Endothelial cell of umbilical vein (primary cell): ENCODE data around the gene FAM117B. TPM values are rescaled to one million over a fixed set of nuclear protein-coding genes. Genes with fewer than 3 reads are reported as not detected.

Experiments used
- BruUV-seq: library from RNA; stranded (reverse); fragments of 400-500 nt; replicated peaks from 2 replicates; lab custom pipeline; 2021; lab: Mats Ljungman, UMichigan
- CTCF ChIA-PET: fragments of 300-600, 350-600 bp; sonication (Branson Sonifier 250); formaldehyde crosslinking; loops from one replicate; lab custom pipeline; 2021; ENCODE audit warnings: antibody characterized with exemption, inconsistent platforms; lab: Charles Lee
- POLR2A ChIA-PET: fragments of 300-600, 350-600 bp; sonication (Branson Sonifier 250); formaldehyde crosslinking; loops from one replicate; lab custom pipeline; 2021; ENCODE audit warnings: antibody characterized with exemption, inconsistent platforms; lab: Charles Lee
- DNase-seq: peaks from one replicate; pipeline ENCODE4 v3.0.0-alpha.2; 2011; ENCODE audit warnings: low read depth, low spot score
- FAIRE-seq: peaks from 2 replicates; lab custom pipeline; 2011; peaks lifted over from hg19 to GRCh38; lab: Jason Lieb, UNC
- H2AFZ ChIP-seq: 2 replicates; pipeline ENCODE4 v1.6.0; 2012; ENCODE audit warnings: low read depth, low read length, control low read depth, inconsistent platforms
- H3K27ac ChIP-seq: 2 replicates; pipeline ENCODE4 v1.5.1; 2011; ENCODE audit warnings: low read depth, mild to moderate bottlenecking, control low read depth, low read length, moderate library complexity; ENCODE audit not compliant: insufficient read depth
- H3K27me3 ChIP-seq, 2 experiments: 2 replicates each; pipeline versions ENCODE4 v1.6.0 to v1.6.1; 2011; ENCODE audit warnings: low read length in 2 of 2, mixed read lengths in 1 of 2; ENCODE audit not compliant: control insufficient read depth in 2 of 2, insufficient read depth in 2 of 2
- H3K36me3 ChIP-seq, 2 experiments: 2 replicates in 1 of 2; 3 replicates in 1 of 2; pipeline ENCODE4 v1.5.1; 2011; ENCODE audit warnings: low read length in 2 of 2, mild to moderate bottlenecking in 1 of 2, moderate library complexity in 1 of 2; ENCODE audit not compliant: control insufficient read depth in 2 of 2, insufficient read depth in 2 of 2; ENCODE audit errors: extremely low read depth in 1 of 2
- H3K4me1 ChIP-seq: 3 replicates; pipeline ENCODE4 v1.5.1; 2011; ENCODE audit warnings: mild to moderate bottlenecking, low read length; ENCODE audit not compliant: control insufficient read depth, insufficient read depth; ENCODE audit errors: extremely low read depth
- H3K4me2 ChIP-seq: 2 replicates; pipeline ENCODE4 v1.6.1; 2011; ENCODE audit warnings: low read length, control low read depth, mixed read lengths; ENCODE audit not compliant: insufficient read depth
- H3K4me3 ChIP-seq, 3 experiments: fragments of 200-600 bp in 1 of 3; sonication (generic), shearing (Covaris generic) in 1 of 3; replicated peaks in 1 of 3; 2 replicates each; pipeline ENCODE4 v1.5.1; 2011 to 2016; ENCODE audit warnings: control low read depth in 3 of 3, low read length in 3 of 3, mild to moderate bottlenecking in 2 of 3, inconsistent platforms in 1 of 3, low read depth in 1 of 3, moderate library complexity in 1 of 3; ENCODE audit not compliant: insufficient read depth in 1 of 3
- H3K79me2 ChIP-seq: 2 replicates; pipeline ENCODE4 v1.6.0; 2012; ENCODE audit warnings: low read length, inconsistent platforms; ENCODE audit not compliant: control insufficient read depth, insufficient read depth
- H3K9ac ChIP-seq: replicated peaks from 2 replicates; pipeline ENCODE3; 2011; ENCODE audit warnings: low read length, control low read depth; ENCODE audit not compliant: insufficient read depth; ENCODE audit errors: extremely low read depth
- H3K9me1 ChIP-seq: replicated peaks from 3 replicates; pipeline ENCODE4 v1.6.0; 2011; ENCODE audit warnings: mild to moderate bottlenecking, low read length; ENCODE audit not compliant: control insufficient read depth, insufficient read depth; ENCODE audit errors: extremely low read depth
- H3K9me3 ChIP-seq: replicated peaks from 2 replicates; pipeline ENCODE4 v1.5.1; 2012; ENCODE audit warnings: low read length, inconsistent platforms; ENCODE audit not compliant: control insufficient read depth, insufficient read depth
- H4K20me1 ChIP-seq: replicated peaks from 2 replicates; pipeline ENCODE3; 2011; ENCODE audit warnings: mild to moderate bottlenecking, low read length; ENCODE audit not compliant: control insufficient read depth, insufficient read depth; ENCODE audit errors: extremely low read depth
- EZH2 ChIP-seq: IDR thresholded peaks from 2 replicates; pipeline ENCODE4 v1.6.1; 2012; ENCODE audit warnings: borderline replicate concordance, low read depth, mild to moderate bottlenecking, moderate library complexity, low read length, inconsistent platforms; ENCODE audit not compliant: severe bottlenecking
- FOS ChIP-seq: IDR thresholded peaks from 2 replicates; pipeline ENCODE4 v1.6.1; 2011; ENCODE audit warnings: mild to moderate bottlenecking, low read length, moderate library complexity, borderline replicate concordance; ENCODE audit not compliant: insufficient read depth
- GATA2 ChIP-seq: IDR thresholded peaks from 2 replicates; pipeline ENCODE4 v1.7.0; 2011; ENCODE audit warnings: low read depth, mild to moderate bottlenecking, moderate library complexity, mixed read lengths, low read length; ENCODE audit not compliant: insufficient read length, insufficient read depth
- JUN ChIP-seq: IDR thresholded peaks from 2 replicates; pipeline ENCODE4 v1.6.1; 2011; ENCODE audit warnings: borderline replicate concordance, low read depth; ENCODE audit not compliant: insufficient read length, insufficient read depth
- MYC ChIP-seq: IDR thresholded peaks from one replicate; pipeline ENCODE4 v1.6.1; 2011; ENCODE audit warnings: mild to moderate bottlenecking, low read depth, low read length
- POLR2A ChIP-seq: IDR thresholded peaks from 2 replicates; pipeline ENCODE4 v1.6.1; 2012; ENCODE audit warnings: low read depth, mild to moderate bottlenecking, control low read depth, low read length
- POLR2AphosphoS5 ChIP-seq: IDR thresholded peaks from 2 replicates; pipeline ENCODE4 v1.6.1; 2012; ENCODE audit warnings: low read depth, mild to moderate bottlenecking, control low read depth, low read length, moderate library complexity; ENCODE audit not compliant: insufficient read depth
- dilution Hi-C: fragments of 300-500 bp; cut with MboI; formaldehyde crosslinking; loops from one replicate; pipeline ENCODE4 v1.15.0; 2019; ENCODE audit warnings: low sequenced_read_pairs; ENCODE audit not compliant: extremely low pct_ligation_motif_present
- intact Hi-C: fragments of 100-400 bp; cut with micrococcal nuclease; formaldehyde crosslinking; loops from one replicate; pipeline ENCODE4 v1.10.0; 2022
- polyA plus RNA-seq, 4 experiments: library from polyadenylated mRNA; depleted of rRNA in 3 of 4; stranded (reverse) in 3 of 4; unstranded in 1 of 4; fragments of >200 nt; gene quantifications; 2 replicates each; pipeline versions ENCODE4 v1.2.1 to v1.2.3, GENCODE V29; 2011 to 2012; ENCODE audit warnings: missing spikeins in 1 of 4
- total RNA-seq: library from RNA; stranded (reverse); gene quantifications from 2 replicates; pipeline ENCODE4 v1.2.3, GENCODE V29; 2021
- TF ChIP-seq, protein P1 (sequence below), 2 donors: IDR thresholded peaks; 1 replicate in 1 of 2; 2 replicates in 1 of 2; pipeline ENCODE4 v1.5.1; 2011; ENCODE audit warnings: low read length in 2 of 2, mild to moderate bottlenecking in 2 of 2, moderate library complexity in 2 of 2, control low read depth in 1 of 2, inconsistent platforms in 1 of 2, low read depth in 1 of 2; ENCODE audit not compliant: insufficient read depth in 1 of 2; ENCODE audit errors: extremely low read depth in 1 of 2
- TF ChIP-seq, protein P2 (sequence below): IDR thresholded peaks from 2 replicates; pipeline ENCODE4 v1.6.1; 2011; ENCODE audit not compliant: insufficient read depth, insufficient read length

Gene FAM117B
- total and polyA plus RNA-seq, 2 donors (not counting 3 experiments of a cell fraction or from before 2014, with no cell fraction given) = 1.3 to 7.0 TPM

DNA sequence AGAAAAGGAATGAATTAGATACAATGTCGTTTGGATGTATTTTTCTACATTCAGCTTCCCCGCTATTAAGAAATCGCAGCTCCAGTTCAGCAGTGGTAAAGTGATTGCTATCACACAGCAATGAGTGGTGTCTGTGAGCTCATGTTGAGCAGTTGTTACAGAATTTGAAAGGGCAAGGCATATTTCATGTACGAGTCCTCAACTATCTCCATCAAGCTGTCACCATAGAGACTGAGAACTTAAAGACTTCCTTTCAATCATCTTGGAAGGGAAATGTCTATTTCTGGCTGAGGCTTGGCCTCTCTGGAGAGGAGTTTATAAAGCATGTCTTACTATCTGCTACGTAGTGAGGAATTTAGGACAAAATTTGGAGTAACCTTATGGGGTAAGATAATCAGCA lies 24.4 kb upstream of the FAM117B start:
- Histone ChIP-seq H4K20me1 (no peaks in the 10 kb centered on the region), H3K4me1 (no peaks in the 10 kb centered on the region), H3K36me3 (no peaks in the 10 kb centered on the region), H3K9me3 (no peaks in the 10 kb centered on the region), H3K79me2 (no peaks in the 10 kb centered on the region), H3K9ac (no peak overlapping the region), H3K4me2 (no peak overlapping the region), H3K27ac (no peak overlapping the region), H2AFZ (no peak overlapping the region), H3K4me3 (no peak overlapping the region), H3K27me3 (no peaks in the 10 kb centered on the region), H3K9me1 (no peaks in the 10 kb centered on the region)
- BruUV-seq = no TSS peak
- TF ChIP-seq, protein P1, sequence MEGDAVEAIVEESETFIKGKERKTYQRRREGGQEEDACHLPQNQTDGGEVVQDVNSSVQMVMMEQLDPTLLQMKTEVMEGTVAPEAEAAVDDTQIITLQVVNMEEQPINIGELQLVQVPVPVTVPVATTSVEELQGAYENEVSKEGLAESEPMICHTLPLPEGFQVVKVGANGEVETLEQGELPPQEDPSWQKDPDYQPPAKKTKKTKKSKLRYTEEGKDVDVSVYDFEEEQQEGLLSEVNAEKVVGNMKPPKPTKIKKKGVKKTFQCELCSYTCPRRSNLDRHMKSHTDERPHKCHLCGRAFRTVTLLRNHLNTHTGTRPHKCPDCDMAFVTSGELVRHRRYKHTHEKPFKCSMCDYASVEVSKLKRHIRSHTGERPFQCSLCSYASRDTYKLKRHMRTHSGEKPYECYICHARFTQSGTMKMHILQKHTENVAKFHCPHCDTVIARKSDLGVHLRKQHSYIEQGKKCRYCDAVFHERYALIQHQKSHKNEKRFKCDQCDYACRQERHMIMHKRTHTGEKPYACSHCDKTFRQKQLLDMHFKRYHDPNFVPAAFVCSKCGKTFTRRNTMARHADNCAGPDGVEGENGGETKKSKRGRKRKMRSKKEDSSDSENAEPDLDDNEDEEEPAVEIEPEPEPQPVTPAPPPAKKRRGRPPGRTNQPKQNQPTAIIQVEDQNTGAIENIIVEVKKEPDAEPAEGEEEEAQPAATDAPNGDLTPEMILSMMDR (IDR thresholded peaks at IDR 0.05; ENCODE audit: extremely low read depth in 1 of 2, insufficient read depth in 1 of 2, low read depth in 1 of 2, low read length in 2 of 2) = no peak
- TF ChIP-seq JUN (no peak), EZH2 (no peak), FOS (no peak), POLR2AphosphoS5 (no peak), GATA2 (no peak), MYC (no peak), POLR2A (no peak)
- TF ChIP-seq, protein P2, sequence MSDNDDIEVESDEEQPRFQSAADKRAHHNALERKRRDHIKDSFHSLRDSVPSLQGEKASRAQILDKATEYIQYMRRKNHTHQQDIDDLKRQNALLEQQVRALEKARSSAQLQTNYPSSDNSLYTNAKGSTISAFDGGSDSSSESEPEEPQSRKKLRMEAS = no peak
- CTCF ChIA-PET = interaction anchor here (1.3 to 2.5 kb wide), 2 partner anchors 9 to 22 kb away, joined by 6 to 10 read pairs; no protein-coding TSS in a partner anchor
- POLR2A ChIA-PET = no interaction called here
- no peak for DNase-seq
- FAIRE-seq = no peak
- dilution Hi-C loops (no loop called here), intact Hi-C loops (no loop called here)
